NCI-H1417 (cell line): Measurements from ENCODE around the gene SMOC2.
"Not testable (repeated sequence)": the region's sequence is repeated elsewhere in the genome, so short reads cannot be mapped to it uniquely, and the experiment has no call there.

Experiments
- DNase-seq, 3 experiments: peaks; one replicate each; lab custom pipeline; 2025; lab: John Stamatoyannopoulos, UW

The SMOC2 gene

GRCh38 chr6:168517742-168518347, 76.9 kb downstream of the SMOC2 start:
- DNase-seq, result no peak

GRCh38 chr6:168518348-168518745, 77.4 kb downstream of the SMOC2 start:
- no peak for DNase-seq

GRCh38 chr6:168518867-168519266, 77.9 kb downstream of the SMOC2 start:
- DNase-seq, result no peak

- DNase-seq, result no peak
Measured at GRCh38 chr6:168520233-168520632, 79.2 kb downstream of the SMOC2 start.

- DNase-seq, result peak in 2 of 3 experiments; percentile 12 to 68
Measured at GRCh38 chr6:168524571-168525001, 83.6 kb downstream of the SMOC2 start.

- DNase-seq, result no peak
Measured at GRCh38 chr6:168525114-168525513, 84.1 kb downstream of the SMOC2 start.

GRCh38 chr6:168525926-168526630, 85.1 kb downstream of the SMOC2 start:
- DNase-seq, result peak in 2 of 3 experiments; percentile 8 to 31

GRCh38 chr6:168526841-168527281, 85.9 kb downstream of the SMOC2 start:
- peak in 2 of 3 experiments; percentile 11 to 31 for DNase-seq

GRCh38 chr6:168527451-168528210, 86.6 kb downstream of the SMOC2 start:
- no peak for DNase-seq

GRCh38 chr6:168528474-168529095, 87.6 kb downstream of the SMOC2 start:
- DNase-seq, result no peak

GRCh38 chr6:168529214-168529613, 88.2 kb downstream of the SMOC2 start:
- DNase-seq, result no peak

GRCh38 chr6:168530653-168531071, 89.7 kb downstream of the SMOC2 start:
- no peak for DNase-seq

- no peak for DNase-seq
Measured at GRCh38 chr6:168532070-168532469, 91.1 kb downstream of the SMOC2 start.

- peak in 1 of 3 experiments; percentile 10 for DNase-seq
Measured at GRCh38 chr6:168533414-168533813, 92.4 kb downstream of the SMOC2 start.

GRCh38 chr6:168534265-168534664, 93.3 kb downstream of the SMOC2 start:
- DNase-seq, result no peak

- DNase-seq, result no peak
Measured at GRCh38 chr6:168535711-168536110, 94.7 kb downstream of the SMOC2 start.

- DNase-seq, result no peak
Measured at GRCh38 chr6:168536196-168536595, 95.2 kb downstream of the SMOC2 start.

- no peak for DNase-seq
Measured at GRCh38 chr6:168536665-168537539, 95.9 kb downstream of the SMOC2 start.

GRCh38 chr6:168537540-168537884, 96.5 kb downstream of the SMOC2 start:
- no peak for DNase-seq

- DNase-seq, result not testable (repeated sequence)
Measured at GRCh38 chr6:168538188-168538891, 97.4 kb downstream of the SMOC2 start.
